Ishikawa (cell line): Measurements from ENCODE around the gene P3H1.

Experiments
- CEBPB ChIP-seq: IDR thresholded peaks from 2 replicates; pipeline ENCODE4 v1.6.1; 2012
- CREB1 ChIP-seq: IDR thresholded peaks from 2 replicates; pipeline ENCODE4 v1.6.1; 2012; ENCODE audit warnings: low read depth
- EGR1 ChIP-seq: IDR thresholded peaks from 2 replicates; pipeline ENCODE4 v1.6.1; 2012
- EP300 ChIP-seq: IDR thresholded peaks from 2 replicates; pipeline ENCODE4 v1.6.1; 2012; ENCODE audit warnings: borderline replicate concordance
- FOXM1 ChIP-seq: IDR thresholded peaks from 2 replicates; pipeline ENCODE4 v1.6.1; 2012; ENCODE audit warnings: low read depth, borderline replicate concordance
- MAX ChIP-seq: IDR thresholded peaks from 2 replicates; pipeline ENCODE4 v1.6.1; 2012
- NFIC ChIP-seq: IDR thresholded peaks from 2 replicates; pipeline ENCODE4 v1.6.1; 2012
- RAD21 ChIP-seq: IDR thresholded peaks from 2 replicates; pipeline ENCODE4 v1.6.1; 2012; ENCODE audit warnings: low read depth
- REST ChIP-seq: IDR thresholded peaks from 2 replicates; pipeline ENCODE4 v1.6.1; 2012; ENCODE audit warnings: low read depth, mild to moderate bottlenecking
- TAF1 ChIP-seq: IDR thresholded peaks from 2 replicates; pipeline ENCODE4 v1.6.1; 2012; ENCODE audit warnings: low read depth, mild to moderate bottlenecking
- TCF12 ChIP-seq: IDR thresholded peaks from 2 replicates; pipeline ENCODE4 v1.6.1; 2012; ENCODE audit warnings: low read depth
- TEAD4 ChIP-seq: IDR thresholded peaks from 2 replicates; pipeline ENCODE4 v1.6.1; 2012
- USF1 ChIP-seq: IDR thresholded peaks from 2 replicates; pipeline ENCODE4 v1.6.1; 2012
- YY1 ChIP-seq: IDR thresholded peaks from 2 replicates; pipeline ENCODE4 v1.6.1; 2012; ENCODE audit warnings: low read depth
- ZBTB7A ChIP-seq: IDR thresholded peaks from 2 replicates; pipeline ENCODE4 v1.6.1; 2012; ENCODE audit warnings: low read depth

Gene P3H1

GRCh38 chr1:42748461-42749410 is 18.1 kb downstream of the P3H1 start:
- TF ChIP-seq TAF1 (no peak), REST (no peak), CREB1 (no peak), YY1 (no peak), ZBTB7A (no peak)

GRCh38 chr1:42748021-42748420 is 18.8 kb downstream of the P3H1 start:
- TF ChIP-seq CREB1, result no peak
- TF ChIP-seq REST, result no peak
- no peak for TF ChIP-seq TAF1
- no peak for TF ChIP-seq USF1
- no peak for TF ChIP-seq MAX
- no peak for TF ChIP-seq TCF12

GRCh38 chr1:42747125-42747524 is 19.7 kb downstream of the P3H1 start:
- TF ChIP-seq EGR1 (no peak), USF1 (no peak), ZBTB7A (no peak), EP300 (no peak), YY1 (no peak), RAD21 (peak; percentile 68), REST (no peak)

- TF ChIP-seq CREB1, result no peak
- no peak for TF ChIP-seq YY1
- TF ChIP-seq ZBTB7A, result no peak
- TF ChIP-seq TEAD4, result no peak
- TF ChIP-seq FOXM1, result no peak
- no peak for TF ChIP-seq RAD21
- no peak for TF ChIP-seq EGR1
Observed at GRCh38 chr1:42746436-42747105, 20.3 kb downstream of the P3H1 start.

GRCh38 chr1:42745851-42746250 is 21.0 kb downstream of the P3H1 start:
- TF ChIP-seq USF1 (no peak), NFIC (no peak), EGR1 (no peak), FOXM1 (no peak), CEBPB (no peak), EP300 (no peak), YY1 (no peak), REST (no peak)
